ENCODE results near the gene ZNF213.

DNA sequence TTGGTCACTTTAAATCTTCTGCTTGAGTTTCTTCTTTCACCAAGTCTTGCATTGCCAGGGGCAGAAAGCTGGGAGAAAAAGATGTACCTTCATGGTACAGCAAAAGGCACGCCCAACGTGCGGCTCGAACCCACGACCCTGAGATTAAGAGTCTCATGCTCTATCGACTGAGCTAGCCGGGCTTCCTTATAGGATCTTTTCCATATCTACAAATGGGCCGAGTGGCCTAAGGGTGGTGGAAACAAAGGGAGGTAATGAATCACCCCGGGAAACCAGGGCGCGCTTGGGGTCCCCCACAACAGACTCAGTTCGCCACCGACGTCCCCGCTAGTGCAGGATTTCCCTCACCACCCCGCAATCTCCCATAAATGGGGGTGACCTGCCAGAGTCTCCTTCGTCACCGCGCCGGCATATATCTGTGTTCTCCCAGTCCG, 45.6 kb downstream of the ZNF213 start:
- TF ChIP-seq, protein P1, sequence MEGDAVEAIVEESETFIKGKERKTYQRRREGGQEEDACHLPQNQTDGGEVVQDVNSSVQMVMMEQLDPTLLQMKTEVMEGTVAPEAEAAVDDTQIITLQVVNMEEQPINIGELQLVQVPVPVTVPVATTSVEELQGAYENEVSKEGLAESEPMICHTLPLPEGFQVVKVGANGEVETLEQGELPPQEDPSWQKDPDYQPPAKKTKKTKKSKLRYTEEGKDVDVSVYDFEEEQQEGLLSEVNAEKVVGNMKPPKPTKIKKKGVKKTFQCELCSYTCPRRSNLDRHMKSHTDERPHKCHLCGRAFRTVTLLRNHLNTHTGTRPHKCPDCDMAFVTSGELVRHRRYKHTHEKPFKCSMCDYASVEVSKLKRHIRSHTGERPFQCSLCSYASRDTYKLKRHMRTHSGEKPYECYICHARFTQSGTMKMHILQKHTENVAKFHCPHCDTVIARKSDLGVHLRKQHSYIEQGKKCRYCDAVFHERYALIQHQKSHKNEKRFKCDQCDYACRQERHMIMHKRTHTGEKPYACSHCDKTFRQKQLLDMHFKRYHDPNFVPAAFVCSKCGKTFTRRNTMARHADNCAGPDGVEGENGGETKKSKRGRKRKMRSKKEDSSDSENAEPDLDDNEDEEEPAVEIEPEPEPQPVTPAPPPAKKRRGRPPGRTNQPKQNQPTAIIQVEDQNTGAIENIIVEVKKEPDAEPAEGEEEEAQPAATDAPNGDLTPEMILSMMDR (IDR thresholded peaks at IDR 0.05; ENCODE audit: poor library complexity) = no peak
- no peak for TF ChIP-seq EZH2phosphoT487 (IDR thresholded peaks at IDR 0.05; ENCODE audit: low read depth, severe bottlenecking, unreplicated experiment)
